Duodenal mucosa (tissue), 2 donors: ENCODE data around the gene JAGN1.
A peak's percentile ranks its signal among the peaks of the same experiment; 100 is the strongest.

Source experiments
- H3K27ac ChIP-seq: one replicate; pipeline ENCODE4 v1.7.0; 2013; ENCODE audit warnings: low read depth, low read length
- H3K27me3 ChIP-seq, 2 donors: one replicate each; pipeline ENCODE4 v1.7.0; 2013; ENCODE audit warnings: low read length in 2 of 2, control low read depth in 1 of 2; ENCODE audit not compliant: insufficient read depth in 2 of 2, control insufficient read depth in 1 of 2
- H3K36me3 ChIP-seq, 2 donors: one replicate each; pipeline ENCODE4 v1.7.0; 2013; ENCODE audit warnings: low read length in 2 of 2, control low read depth in 1 of 2; ENCODE audit not compliant: insufficient read depth in 2 of 2, control insufficient read depth in 1 of 2
- H3K4me1 ChIP-seq, 2 donors: one replicate each; pipeline ENCODE4 v1.7.0; 2013; ENCODE audit warnings: low read length in 2 of 2, control low read depth in 1 of 2; ENCODE audit not compliant: insufficient read depth in 2 of 2, control insufficient read depth in 1 of 2
- H3K4me3 ChIP-seq, 2 donors: one replicate each; pipeline ENCODE4 v1.7.0; 2013; ENCODE audit warnings: low read length in 2 of 2, low read depth in 1 of 2
- H3K9ac ChIP-seq, 2 donors: one replicate each; pipeline ENCODE4 v1.7.0; 2013; ENCODE audit warnings: low read length in 2 of 2, low read depth in 1 of 2
- H3K9me3 ChIP-seq, 2 donors: one replicate each; pipeline ENCODE4 v1.7.0; 2013; ENCODE audit warnings: low read length in 2 of 2, control low read depth in 1 of 2; ENCODE audit not compliant: control insufficient read depth in 1 of 2

JAGN1 gene

GRCh38 chr3:9906480-9906879 lies 16.1 kb downstream of the JAGN1 start:
- peaks cover 22 to 37% of the 10 kb centered on the region in 2 donors for H3K4me1 ChIP-seq

DNA sequence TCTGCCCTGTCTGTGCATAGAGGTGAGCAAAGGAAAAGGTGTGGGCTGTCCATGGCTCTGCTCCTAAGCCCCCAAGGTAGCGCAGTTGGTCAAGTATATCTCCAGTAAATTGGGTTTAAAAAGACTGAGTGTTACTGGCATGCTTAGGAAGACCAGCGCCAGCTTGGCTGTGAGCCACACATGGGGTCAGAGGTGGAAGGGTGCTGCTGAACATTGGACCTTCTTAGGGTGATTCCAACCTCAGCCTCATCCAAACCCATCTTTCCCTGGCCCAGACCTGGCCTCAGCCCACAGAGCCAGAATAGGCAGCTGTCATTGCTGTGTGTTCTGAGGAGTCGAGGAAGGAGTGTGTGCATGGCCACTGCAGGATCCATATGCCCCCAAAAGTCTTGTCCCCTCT lies 17.9 kb downstream of the JAGN1 start:
- Histone ChIP-seq H3K27ac (no peak overlapping the region), H3K9ac (no peak overlapping the region), H3K36me3 (peaks cover 6 to 52% of the 10 kb centered on the region in 2 donors), H3K27me3 (no peaks in the 10 kb centered on the region), H3K9me3 (no peaks in the 10 kb centered on the region), H3K4me3 (no peak overlapping the region), H3K4me1 (peaks cover 17 to 29% of the 10 kb centered on the region in 2 donors)

More at GRCh38 chr3:9906480-9906879, 16.1 kb downstream of the JAGN1 start:
- H3K36me3 ChIP-seq, result peaks cover 6 to 43% of the 10 kb centered on the region in 2 donors
- no peak overlapping the region for H3K9ac ChIP-seq
- H3K4me3 ChIP-seq, result no peak overlapping the region
- no peak overlapping the region for H3K27ac ChIP-seq
- no peaks in the 10 kb centered on the region for H3K9me3 ChIP-seq
- H3K27me3 ChIP-seq, result no peaks in the 10 kb centered on the region

DNA sequence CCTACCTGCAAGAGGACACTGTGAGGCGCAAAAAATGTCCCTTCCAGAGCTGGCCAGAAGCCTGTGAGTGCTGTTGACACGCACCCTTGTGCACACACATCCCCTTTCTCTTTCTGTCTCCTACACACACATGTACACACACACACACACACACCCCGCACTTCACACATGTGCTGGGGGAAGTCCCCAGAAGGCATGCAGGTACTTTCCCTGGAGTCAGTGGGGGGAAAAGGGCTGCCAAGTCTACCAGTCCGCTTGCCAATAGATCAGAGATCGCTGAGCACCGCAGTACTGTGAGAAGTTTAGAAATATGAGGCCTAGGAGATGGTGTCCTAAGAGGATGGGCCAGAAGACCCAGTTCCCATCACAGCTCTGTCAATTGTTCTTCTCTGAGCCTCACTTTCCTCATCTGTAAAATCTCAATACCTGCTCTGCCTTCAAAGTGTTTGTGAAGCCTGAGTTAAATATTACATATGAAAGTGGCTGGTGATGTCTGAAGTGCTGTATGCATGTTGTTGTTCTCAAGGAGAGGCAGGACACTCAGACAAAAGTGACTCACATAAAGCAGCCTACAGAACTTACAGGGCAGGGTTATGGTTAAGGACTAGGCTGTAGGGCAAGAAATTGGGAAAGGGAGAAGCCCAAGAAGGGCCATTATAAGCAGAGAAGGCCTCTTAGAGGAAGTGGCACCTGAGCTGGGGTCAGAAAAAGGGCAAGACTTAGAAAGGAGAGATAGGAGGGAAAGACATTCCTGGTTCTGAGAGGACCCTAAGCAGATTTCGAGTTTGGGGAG lies 19.0 kb downstream of the JAGN1 start:
- no peak overlapping the region for H3K4me3 ChIP-seq
- H3K27me3 ChIP-seq, result no peaks in the 10 kb centered on the region
- no peak overlapping the region for H3K9ac ChIP-seq
- peaks cover 6 to 52% of the 10 kb centered on the region in 2 donors for H3K36me3 ChIP-seq
- H3K27ac ChIP-seq, result no peak overlapping the region
- H3K9me3 ChIP-seq, result no peaks in the 10 kb centered on the region
- peaks cover 27 to 34% of the 10 kb centered on the region in 2 donors for H3K4me1 ChIP-seq

DNA sequence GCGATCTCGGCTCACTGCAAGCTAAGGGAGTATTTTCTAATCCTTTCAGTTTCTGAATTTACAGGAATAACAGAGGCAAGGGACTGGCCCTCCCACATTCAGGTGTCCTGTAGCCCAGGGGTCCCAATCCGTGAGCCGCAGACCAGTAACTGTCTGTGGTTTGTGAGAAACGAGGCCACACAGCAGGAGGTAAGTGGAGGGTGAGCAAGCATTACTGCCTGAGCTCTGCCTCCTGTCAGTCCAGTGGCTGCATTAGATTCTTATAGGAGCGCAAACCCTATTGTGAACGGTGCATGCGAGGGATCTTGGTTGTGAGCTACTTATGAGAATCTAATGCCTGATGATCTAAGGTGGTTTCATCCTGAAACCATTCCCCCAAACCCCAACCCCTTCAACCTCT lies 21.5 kb downstream of the JAGN1 start:
- no peaks in the 10 kb centered on the region for H3K9me3 ChIP-seq
- no peak overlapping the region for H3K27ac ChIP-seq
- no peak overlapping the region for H3K9ac ChIP-seq
- H3K27me3 ChIP-seq, result no peaks in the 10 kb centered on the region
- peaks cover 4 to 46% of the 10 kb centered on the region in 2 donors for H3K36me3 ChIP-seq
- no peak overlapping the region for H3K4me3 ChIP-seq
- H3K4me1 ChIP-seq, result peaks cover 46 to 53% of the 10 kb centered on the region in 2 donors

- H3K4me1 ChIP-seq, result peaks cover 46 to 56% of the 10 kb centered on the region in 2 donors
- no peak overlapping the region for H3K9ac ChIP-seq
- no peak overlapping the region for H3K4me3 ChIP-seq
- H3K27me3 ChIP-seq, result no peaks in the 10 kb centered on the region
- no peak overlapping the region for H3K27ac ChIP-seq
- no peaks in the 10 kb centered on the region for H3K9me3 ChIP-seq
- H3K36me3 ChIP-seq, result peaks cover 2 to 43% of the 10 kb centered on the region in 2 donors
These were observed 22.0 kb downstream of the JAGN1 start for GRCh38 chr3:9912294-9912935.

DNA sequence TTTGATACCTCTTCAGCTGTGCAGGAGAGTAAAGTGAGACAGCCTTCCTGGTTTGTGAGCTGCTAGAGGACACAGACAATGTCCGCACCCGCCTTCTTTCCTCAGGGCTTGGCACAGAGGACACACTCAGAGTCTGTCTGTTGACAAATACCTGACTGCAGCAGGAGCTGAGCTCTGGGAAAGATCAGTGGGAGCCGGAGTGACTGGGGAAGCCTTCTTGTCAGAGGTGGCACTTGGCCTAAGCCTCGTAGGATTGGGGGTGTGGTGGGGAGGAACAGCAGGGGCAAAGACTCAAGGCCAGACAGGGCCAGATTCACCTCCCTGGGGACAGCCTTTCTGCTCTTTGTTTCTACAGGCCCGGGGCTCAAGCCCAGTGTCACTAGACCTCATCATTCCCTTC lies 23.2 kb downstream of the JAGN1 start:
- peaks cover 2 to 37% of the 10 kb centered on the region in 2 donors for H3K36me3 ChIP-seq
- H3K27ac ChIP-seq, result no peak overlapping the region
- peak overlapping the region in 1 of 2 donors; percentile 32 for H3K9ac ChIP-seq
- no peaks in the 10 kb centered on the region for H3K9me3 ChIP-seq
- peaks cover 46 to 54% of the 10 kb centered on the region in 2 donors for H3K4me1 ChIP-seq
- no peaks in the 10 kb centered on the region for H3K27me3 ChIP-seq
- H3K4me3 ChIP-seq, result no peak overlapping the region

DNA sequence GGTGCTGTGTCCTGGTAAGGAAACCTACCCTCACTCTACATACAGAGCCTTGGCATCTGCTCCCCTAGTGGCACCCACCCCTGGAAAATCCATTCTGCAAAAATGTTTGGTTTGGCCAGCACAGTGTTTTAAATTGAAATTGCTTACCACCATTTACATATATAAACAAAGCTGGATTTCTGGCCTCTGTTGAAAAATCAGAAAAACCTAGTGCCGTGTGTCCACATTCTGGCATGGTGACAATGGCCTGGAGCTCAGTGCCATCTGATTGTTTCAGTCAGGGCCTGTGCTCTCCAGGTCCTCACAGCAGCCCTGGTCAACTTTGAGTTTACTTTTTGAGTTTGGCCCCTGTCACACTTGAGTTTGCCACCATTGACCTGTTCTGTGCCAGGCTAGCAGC lies 23.6 kb downstream of the JAGN1 start:
- H3K27ac ChIP-seq, result no peak overlapping the region
- H3K9me3 ChIP-seq, result no peaks in the 10 kb centered on the region
- H3K27me3 ChIP-seq, result no peaks in the 10 kb centered on the region
- peaks cover 46 to 50% of the 10 kb centered on the region in 2 donors for H3K4me1 ChIP-seq
- H3K36me3 ChIP-seq, result peaks cover 2 to 33% of the 10 kb centered on the region in 2 donors
- peak overlapping the region in 1 of 2 donors; percentile 4 for H3K9ac ChIP-seq
- no peak overlapping the region for H3K4me3 ChIP-seq

DNA sequence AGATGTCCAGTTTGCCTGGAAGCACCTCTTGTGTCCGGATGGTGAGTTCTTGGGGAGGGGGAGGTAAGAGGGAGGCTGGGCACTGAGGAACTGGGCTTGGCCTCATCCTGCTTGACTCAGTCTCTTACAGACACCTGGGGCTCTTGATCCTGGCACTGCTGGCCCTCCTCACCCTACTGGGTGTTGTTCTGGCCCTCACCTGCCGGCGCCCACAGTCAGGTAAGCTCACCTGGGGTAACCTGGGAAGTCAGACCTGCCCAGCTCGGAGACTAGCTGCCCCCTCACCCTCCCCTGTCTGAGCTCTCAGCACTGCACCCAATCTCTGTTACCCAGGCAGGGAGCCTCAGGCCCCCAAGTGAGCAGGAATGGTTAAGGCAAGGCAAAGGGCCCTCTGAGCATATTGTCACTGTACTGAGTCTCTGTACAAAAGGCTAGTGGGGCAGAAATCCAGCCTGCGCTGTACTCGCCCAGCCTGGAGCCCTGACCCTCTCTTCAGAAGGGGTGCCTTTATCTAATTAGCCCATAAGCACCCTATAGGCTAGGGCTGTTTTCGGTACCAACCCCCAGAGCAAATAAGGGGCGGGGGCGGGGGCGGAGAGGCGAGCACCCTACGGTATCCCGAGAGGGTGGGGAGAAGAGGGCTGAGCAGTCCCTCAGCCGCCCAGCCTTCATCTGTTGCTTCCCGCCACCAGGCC lies 24.3 kb downstream of the JAGN1 start:
- Histone ChIP-seq H3K27ac (peak overlapping the region; percentile 71), H3K36me3 (peaks cover under 1 to 26% of the 10 kb centered on the region in 2 donors), H3K27me3 (no peaks in the 10 kb centered on the region), H3K9ac (peak overlapping the region; percentile 53 to 70), H3K4me3 (peak overlapping the region; percentile 61 to 63), H3K9me3 (no peaks in the 10 kb centered on the region), H3K4me1 (peaks cover 46 to 48% of the 10 kb centered on the region in 2 donors)

GRCh38 chr3:9915254-9916141 lies 25.1 kb downstream of the JAGN1 start:
- Histone ChIP-seq H3K4me3 (peak overlapping the region; percentile 61 to 63), H3K27ac (peak overlapping the region; percentile 71), H3K9me3 (no peaks in the 10 kb centered on the region), H3K27me3 (no peaks in the 10 kb centered on the region), H3K36me3 (peaks cover 0 to 19% of the 10 kb centered on the region in 2 donors), H3K4me1 (peaks cover 46 to 48% of the 10 kb centered on the region in 2 donors), H3K9ac (peak overlapping the region; percentile 53 to 70)
